ENCODE measurements around the gene ETS2. TPM values are rescaled to one million over a fixed set of nuclear protein-coding genes. Genes with fewer than 3 reads are reported as not detected.

ETS2 gene
- total and polyA plus RNA-seq, 10 of the 15 experiments (the other 5 are each of a cell fraction or from before 2014, with no cell fraction given) = 0.52 to 8.6 (median 3.8) TPM

DNA sequence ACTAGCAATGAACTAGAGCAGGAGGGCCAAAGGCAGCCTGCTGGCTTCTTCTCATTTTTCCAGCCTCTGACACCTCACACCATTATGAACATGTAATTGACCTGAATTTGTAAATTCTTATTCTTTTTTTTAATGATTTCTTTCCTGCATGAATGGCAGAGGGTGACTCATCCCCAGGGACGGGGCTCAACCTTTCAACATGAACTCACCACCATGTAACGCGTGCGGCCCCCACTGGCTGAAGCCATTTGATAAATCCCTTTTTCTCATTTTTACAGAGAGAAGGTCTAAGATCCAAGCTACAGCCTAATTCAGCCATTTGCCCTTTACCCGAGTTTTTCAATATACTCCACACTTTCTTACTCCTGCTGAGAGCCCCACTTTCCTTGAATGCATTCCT is 9.3 kb upstream of the ETS2 start:
- ATAC-seq = no peak
- ChIA-PET SMC1A (ENCODE audit: uncharacterized antibody, unreplicated experiment) (interaction anchor here (0.6 to 0.9 kb wide), 3 partner anchors 9 to 60 kb away, joined by 3 read pairs; no protein-coding TSS in a partner anchor), RAD21 (ENCODE audit: unreplicated experiment) (interaction anchor here (0.7 kb wide), 1 partner anchor 10 kb away, joined by 3 read pairs; no protein-coding TSS in a partner anchor), CTCF (interaction anchor here (1.8 kb wide), 1 partner anchor 62 kb away, joined by 6 read pairs; no protein-coding TSS in a partner anchor), POLR2A (no interaction called here)
- Histone ChIP-seq H3K4me1 (ENCODE audit: control insufficient read depth, insufficient read depth, low read length) (peaks cover 3% of the 10 kb centered on the region; the same call in 1 of the 2 replicates), H3K27me3 (replicated peaks in 1 of 2; ENCODE audit: control insufficient read depth in 2 of 2, insufficient read depth in 2 of 2, low read length in 1 of 2) (no peaks in the 10 kb centered on the region; a peak in 1 of 4 replicates), H4K20me1 (ENCODE audit: control insufficient read depth, insufficient read depth) (no peaks in the 10 kb centered on the region), H3K4me2 (ENCODE audit: control insufficient read depth, insufficient read depth) (no peak overlapping the region), H2AFZ (ENCODE audit: control insufficient read depth, low read depth, low read length) (no peak overlapping the region), H3K36me3 (ENCODE audit: control insufficient read depth in 2 of 2, insufficient read depth in 2 of 2, low read length in 1 of 2) (no peaks in the 10 kb centered on the region), H3K27ac (ENCODE audit: control insufficient read depth, insufficient read depth) (no peak overlapping the region), H3K9me3 (replicated peaks; ENCODE audit: control insufficient read depth, insufficient read depth, low read length) (no peaks in the 10 kb centered on the region), H3K79me2 (ENCODE audit: control insufficient read depth, insufficient read depth, low read length) (no peaks in the 10 kb centered on the region), H3K9ac (ENCODE audit: control insufficient read depth, insufficient read depth, low read length) (no peak overlapping the region), H3K4me3 (no peak overlapping the region)
- intact Hi-C loops (cut with micrococcal nuclease; ENCODE audit: unreplicated experiment) = loop anchor here (1.0 kb wide), 1 partner anchor 62 kb away; no protein-coding TSS in a partner anchor
- 73% methylated on average over 5 of the region's 5 CpGs for WGBS (ENCODE audit: insufficient coverage, insufficient replicate concordance, low lambda C conversion rate, missing lambda C conversion rate)
- in situ Hi-C loops (cut with MboI) = no loop called here
- TF ChIP-seq HDGF (IDR thresholded peaks at IDR 0.05) (no peak), RAD21 (IDR thresholded peaks at IDR 0.05; ENCODE audit: insufficient read depth, low read depth, low read length) (peak; percentile 35)
- TF ChIP-seq, protein P1, sequence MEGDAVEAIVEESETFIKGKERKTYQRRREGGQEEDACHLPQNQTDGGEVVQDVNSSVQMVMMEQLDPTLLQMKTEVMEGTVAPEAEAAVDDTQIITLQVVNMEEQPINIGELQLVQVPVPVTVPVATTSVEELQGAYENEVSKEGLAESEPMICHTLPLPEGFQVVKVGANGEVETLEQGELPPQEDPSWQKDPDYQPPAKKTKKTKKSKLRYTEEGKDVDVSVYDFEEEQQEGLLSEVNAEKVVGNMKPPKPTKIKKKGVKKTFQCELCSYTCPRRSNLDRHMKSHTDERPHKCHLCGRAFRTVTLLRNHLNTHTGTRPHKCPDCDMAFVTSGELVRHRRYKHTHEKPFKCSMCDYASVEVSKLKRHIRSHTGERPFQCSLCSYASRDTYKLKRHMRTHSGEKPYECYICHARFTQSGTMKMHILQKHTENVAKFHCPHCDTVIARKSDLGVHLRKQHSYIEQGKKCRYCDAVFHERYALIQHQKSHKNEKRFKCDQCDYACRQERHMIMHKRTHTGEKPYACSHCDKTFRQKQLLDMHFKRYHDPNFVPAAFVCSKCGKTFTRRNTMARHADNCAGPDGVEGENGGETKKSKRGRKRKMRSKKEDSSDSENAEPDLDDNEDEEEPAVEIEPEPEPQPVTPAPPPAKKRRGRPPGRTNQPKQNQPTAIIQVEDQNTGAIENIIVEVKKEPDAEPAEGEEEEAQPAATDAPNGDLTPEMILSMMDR (IDR thresholded peaks at IDR 0.05 in 2 of 3, conservative IDR thresholded peaks at IDR 0.05 in 1 of 3; ENCODE audit: control insufficient read depth in 2 of 3, extremely low read depth in 1 of 3, insufficient read depth in 1 of 3, low read depth in 3 of 3, low read length in 3 of 3) = peak; percentile 2 to 26 (median 11); a peak in 2 of 6 replicates
- DNase-seq (ENCODE audit: low read depth, low spot score) = no peak
- BruUV-seq (replicated peaks) = no TSS peak
- FAIRE-seq = no peak

DNA sequence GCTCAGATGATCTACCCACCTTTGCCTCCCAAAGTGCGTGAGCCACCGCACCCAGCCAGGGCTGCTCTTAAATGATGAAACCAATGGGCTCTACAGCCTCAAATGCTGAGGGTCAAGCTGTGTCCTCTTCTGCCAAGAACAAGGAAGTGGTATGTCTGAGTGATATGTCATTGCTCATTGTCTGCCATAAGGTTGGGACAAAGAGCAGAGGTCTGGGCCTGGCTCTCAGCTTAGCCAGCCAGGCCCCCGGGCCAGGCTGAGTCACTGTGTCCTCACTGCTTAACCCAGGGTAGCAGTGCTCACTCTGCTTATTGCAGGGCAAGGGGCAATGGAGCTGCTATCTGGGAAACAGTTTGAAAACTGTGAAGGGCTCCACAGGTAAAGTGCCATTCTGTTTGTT is 8.3 kb upstream of the ETS2 start:
- intact Hi-C loops (cut with micrococcal nuclease; ENCODE audit: unreplicated experiment) (no loop called here), in situ Hi-C loops (cut with MboI) (no loop called here)
- 69% methylated on average over 3 of the region's 3 CpGs for WGBS (ENCODE audit: insufficient coverage, insufficient replicate concordance, low lambda C conversion rate, missing lambda C conversion rate)
- no peak overlapping the region for H3K4me2 ChIP-seq (ENCODE audit: control insufficient read depth, insufficient read depth)
- no peak overlapping the region for H3K27ac ChIP-seq (ENCODE audit: control insufficient read depth, insufficient read depth)
- no TSS peak for BruUV-seq (replicated peaks)
- CTCF ChIA-PET = interaction anchor here (1.8 kb wide), 1 partner anchor 63 kb away, joined by 6 read pairs; no protein-coding TSS in a partner anchor
- no peaks in the 10 kb centered on the region for H4K20me1 ChIP-seq (ENCODE audit: control insufficient read depth, insufficient read depth)
- SMC1A ChIA-PET (ENCODE audit: uncharacterized antibody, unreplicated experiment) = no interaction called here
- ATAC-seq (no peak), DNase-seq (ENCODE audit: low read depth, low spot score) (no peak), FAIRE-seq (no peak)
- no peak overlapping the region for H3K9ac ChIP-seq (ENCODE audit: control insufficient read depth, insufficient read depth, low read length)
- H2AFZ ChIP-seq (ENCODE audit: control insufficient read depth, low read depth, low read length) = no peak overlapping the region
- no peak overlapping the region for H3K4me3 ChIP-seq
- POLR2A ChIA-PET = no interaction called here
- H3K27me3 ChIP-seq (replicated peaks in 1 of 2; ENCODE audit: control insufficient read depth in 2 of 2, insufficient read depth in 2 of 2, low read length in 1 of 2) = no peaks in the 10 kb centered on the region; a peak in 1 of 4 replicates
- H3K79me2 ChIP-seq (ENCODE audit: control insufficient read depth, insufficient read depth, low read length) = no peaks in the 10 kb centered on the region
- H3K4me1 ChIP-seq (ENCODE audit: control insufficient read depth, insufficient read depth, low read length) = peaks cover 3% of the 10 kb centered on the region; the same call in 1 of the 2 replicates
- RAD21 ChIA-PET (ENCODE audit: unreplicated experiment) = no interaction called here
- H3K9me3 ChIP-seq (replicated peaks; ENCODE audit: control insufficient read depth, insufficient read depth, low read length) = no peaks in the 10 kb centered on the region
- no peaks in the 10 kb centered on the region for H3K36me3 ChIP-seq (ENCODE audit: control insufficient read depth in 2 of 2, insufficient read depth in 2 of 2, low read length in 1 of 2)
- TF ChIP-seq EZH2 (IDR thresholded peaks at IDR 0.05; ENCODE audit: borderline replicate concordance, control insufficient read depth, low read depth, low read length) (no peak), POLR2AphosphoS2 (IDR thresholded peaks at IDR 0.05; ENCODE audit: low read depth, low read length) (no peak), GATAD2B (conservative IDR thresholded peaks at IDR 0.05; ENCODE audit: low read depth) (no peak)
- TF ChIP-seq, protein P2, sequence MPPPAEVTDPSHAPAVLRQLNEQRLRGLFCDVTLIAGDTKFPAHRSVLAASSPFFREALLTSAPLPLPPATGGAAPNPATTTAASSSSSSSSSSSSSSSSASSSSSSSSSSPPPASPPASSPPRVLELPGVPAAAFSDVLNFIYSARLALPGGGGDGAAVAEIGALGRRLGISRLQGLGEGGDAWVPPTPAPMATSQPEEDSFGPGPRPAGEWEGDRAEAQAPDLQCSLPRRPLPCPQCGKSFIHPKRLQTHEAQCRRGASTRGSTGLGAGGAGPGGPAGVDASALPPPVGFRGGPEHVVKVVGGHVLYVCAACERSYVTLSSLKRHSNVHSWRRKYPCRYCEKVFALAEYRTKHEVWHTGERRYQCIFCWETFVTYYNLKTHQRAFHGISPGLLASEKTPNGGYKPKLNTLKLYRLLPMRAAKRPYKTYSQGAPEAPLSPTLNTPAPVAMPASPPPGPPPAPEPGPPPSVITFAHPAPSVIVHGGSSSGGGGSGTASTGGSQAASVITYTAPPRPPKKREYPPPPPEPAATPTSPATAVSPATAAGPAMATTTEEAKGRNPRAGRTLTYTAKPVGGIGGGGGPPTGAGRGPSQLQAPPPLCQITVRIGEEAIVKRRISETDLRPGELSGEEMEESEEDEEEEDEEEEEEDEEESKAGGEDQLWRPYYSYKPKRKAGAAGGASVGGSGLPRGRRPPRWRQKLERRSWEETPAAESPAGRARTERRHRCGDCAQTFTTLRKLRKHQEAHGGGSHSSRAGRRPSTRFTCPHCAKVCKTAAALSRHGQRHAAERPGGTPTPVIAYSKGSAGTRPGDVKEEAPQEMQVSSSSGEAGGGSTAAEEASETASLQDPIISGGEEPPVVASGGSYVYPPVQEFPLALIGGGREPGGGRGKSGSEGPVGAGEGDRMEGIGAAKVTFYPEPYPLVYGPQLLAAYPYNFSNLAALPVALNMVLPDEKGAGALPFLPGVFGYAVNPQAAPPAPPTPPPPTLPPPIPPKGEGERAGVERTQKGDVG (CRISPR knock-in tag; IDR thresholded peaks at IDR 0.05) = no peak
- TF ChIP-seq, protein P3, sequence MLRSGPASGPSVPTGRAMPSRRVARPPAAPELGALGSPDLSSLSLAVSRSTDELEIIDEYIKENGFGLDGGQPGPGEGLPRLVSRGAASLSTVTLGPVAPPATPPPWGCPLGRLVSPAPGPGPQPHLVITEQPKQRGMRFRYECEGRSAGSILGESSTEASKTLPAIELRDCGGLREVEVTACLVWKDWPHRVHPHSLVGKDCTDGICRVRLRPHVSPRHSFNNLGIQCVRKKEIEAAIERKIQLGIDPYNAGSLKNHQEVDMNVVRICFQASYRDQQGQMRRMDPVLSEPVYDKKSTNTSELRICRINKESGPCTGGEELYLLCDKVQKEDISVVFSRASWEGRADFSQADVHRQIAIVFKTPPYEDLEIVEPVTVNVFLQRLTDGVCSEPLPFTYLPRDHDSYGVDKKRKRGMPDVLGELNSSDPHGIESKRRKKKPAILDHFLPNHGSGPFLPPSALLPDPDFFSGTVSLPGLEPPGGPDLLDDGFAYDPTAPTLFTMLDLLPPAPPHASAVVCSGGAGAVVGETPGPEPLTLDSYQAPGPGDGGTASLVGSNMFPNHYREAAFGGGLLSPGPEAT (IDR thresholded peaks at IDR 0.05; ENCODE audit: low read depth) = no peak
